Spleen (tissue), 11 donors: ENCODE results near the gene GREB1. TPM values are rescaled to one million over a fixed set of nuclear protein-coding genes. Genes with fewer than 3 reads are reported as not detected.

Experiments
- DNase-seq: peaks from one replicate; pipeline ENCODE4 v3.0.0-alpha.2; 2020
- H3K27ac ChIP-seq, 8 donors: fragments of 200-600 bp; sonication (generic) in 7 of 8; 1 replicate in 4 of 8; 2 replicates in 4 of 8; pipeline versions ENCODE4 v1.5.0 to v1.8.0; 2016 to 2021; ENCODE audit warnings: inconsistent platforms in 4 of 8, mild to moderate bottlenecking in 4 of 8, moderate library complexity in 1 of 8
- H3K27me3 ChIP-seq, 7 donors: fragments of 200-600 bp; sonication (generic) in 6 of 7; replicated peaks in 1 of 7; 1 replicate in 4 of 7; 2 replicates in 3 of 7; pipeline versions ENCODE4 v1.5.0 to v1.8.0; 2016 to 2021; ENCODE audit warnings: inconsistent platforms in 3 of 7, mild to moderate bottlenecking in 1 of 7
- H3K36me3 ChIP-seq, 6 donors: fragments of 200-600 bp; sonication (generic) in 5 of 6; 1 replicate in 4 of 6; 2 replicates in 2 of 6; pipeline versions ENCODE4 v1.5.0 to v1.8.0; 2016 to 2021; ENCODE audit warnings: inconsistent platforms in 2 of 6
- H3K4me1 ChIP-seq, 6 donors: fragments of 200-600 bp; sonication (generic) in 5 of 6; 1 replicate in 3 of 6; 2 replicates in 3 of 6; pipeline versions ENCODE4 v1.5.0 to v1.8.0; 2016 to 2021; ENCODE audit warnings: inconsistent platforms in 3 of 6
- H3K4me3 ChIP-seq, 8 donors: fragments of 200-600 bp; sonication (generic) in 7 of 8; 1 replicate in 4 of 8; 2 replicates in 4 of 8; pipeline versions ENCODE4 v1.5.0 to v1.8.0; 2016 to 2021; ENCODE audit warnings: inconsistent platforms in 4 of 8, mild to moderate bottlenecking in 4 of 8, moderate library complexity in 2 of 8
- H3K9me3 ChIP-seq, 8 donors: fragments of 200-600 bp; sonication (generic) in 7 of 8; 1 replicate in 4 of 8; 2 replicates in 4 of 8; pipeline versions ENCODE4 v1.5.0 to v1.8.0; 2016 to 2021; ENCODE audit warnings: inconsistent platforms in 4 of 8
- POLR2A ChIP-seq, 3 donors: fragments of 450-650 bp; IDR thresholded peaks; one replicate each; pipeline ENCODE4 v1.5.1; 2017; ENCODE audit warnings: antibody characterized with exemption in 3 of 3, mild to moderate bottlenecking in 1 of 3
- POLR2AphosphoS5 ChIP-seq, 3 donors: sonication (generic); formaldehyde crosslinking; IDR thresholded peaks; one replicate each; pipeline ENCODE4 v1.5.1; 2017; ENCODE audit warnings: antibody characterized with exemption in 3 of 3
- WGBS, 5 donors: extraction: QIAGEN DNeasy Blood & Tissue Kit in 3 of 5; methylation state at CpG; one replicate each; pipeline versions ENCODE4 v1.1.5 to v1.1.7; 2013 to 2018; 5-methylcytosine and 5-hydroxymethylcytosine counted together
- intact Hi-C: fragments of 100-400 bp; cut with DNase I; formaldehyde crosslinking; loops from one replicate; pipeline ENCODE4 v1.15.0; 2023; ENCODE audit warnings: low total_unique reads
- polyA plus RNA-seq, 3 donors: library from polyadenylated mRNA; stranded (reverse); fragments of 200-250 nt; gene quantifications; one replicate each; pipeline ENCODE4 v1.2.1, GENCODE V29; 2013
- total RNA-seq, 7 donors: library from RNA; depleted of rRNA in 3 of 7; stranded (reverse); fragments of >200 nt in 3 of 7; fragmentation: NEBNext Ultra II Directional in 4 of 7; extraction: Animal tissue kit (Norgen Biotek cat#: 25700) in 4 of 7; gene quantifications; one replicate each; pipeline versions ENCODE4 v1.1.0 to v1.2.1, GENCODE V29; 2016 to 2021
- TF ChIP-seq, protein P1 (sequence below), 11 experiments: fragments of 200-600 bp in 7 of 11; fragments of 450-650 bp in 4 of 11; sonication (generic) in 4 of 11; IDR thresholded peaks in 8 of 11; conservative IDR thresholded peaks in 3 of 11; 1 replicate in 7 of 11; 2 replicates in 4 of 11; pipeline versions ENCODE4 v1.4.0 to v1.8.0; 2016 to 2021; ENCODE audit warnings: antibody characterized with exemption in 11 of 11, inconsistent platforms in 4 of 11, mild to moderate bottlenecking in 1 of 11
- donor health status: healthy with polysubstance abuse.
- donor health status: DM: no; HTN: no; CAD: no; lungs with moderate emphysema.
- donor health status: DM: no; HTN: no; CAD: no.
- donor health status: Bipolar disorder and iron deficiency.
- donor health status: healthy.
- donor health status: DM: no; HTN: no; CAD: no.
- donor health status: DM: yes; HTN: yes; CAD: no.

GREB1 gene
- total and polyA plus RNA-seq, 10 donors, result 0.06 to 1.6 (median 0.51) TPM; not detected in 1

GRCh38 chr2:11499081-11499743 lies 34.6 kb upstream of the GREB1 start:
- Histone ChIP-seq H3K36me3 (no peaks in the 10 kb centered on the region), H3K9me3 (peaks cover 0 to 13% (median 4%) of the 10 kb centered on the region in 8 donors), H3K4me1 (peaks cover 0 to 24% (median 10%) of the 10 kb centered on the region in 6 donors), H3K27ac (no peak overlapping the region), H3K27me3 (peaks cover 0 to 22% (median 0%) of the 10 kb centered on the region in 7 donors), H3K4me3 (no peak overlapping the region)
- no peak for DNase-seq
- intact Hi-C loops, result no loop called here
- TF ChIP-seq POLR2AphosphoS5 (IDR thresholded peaks at IDR 0.05) (no peak), POLR2A (IDR thresholded peaks at IDR 0.05) (no peak)
- TF ChIP-seq, protein P1, sequence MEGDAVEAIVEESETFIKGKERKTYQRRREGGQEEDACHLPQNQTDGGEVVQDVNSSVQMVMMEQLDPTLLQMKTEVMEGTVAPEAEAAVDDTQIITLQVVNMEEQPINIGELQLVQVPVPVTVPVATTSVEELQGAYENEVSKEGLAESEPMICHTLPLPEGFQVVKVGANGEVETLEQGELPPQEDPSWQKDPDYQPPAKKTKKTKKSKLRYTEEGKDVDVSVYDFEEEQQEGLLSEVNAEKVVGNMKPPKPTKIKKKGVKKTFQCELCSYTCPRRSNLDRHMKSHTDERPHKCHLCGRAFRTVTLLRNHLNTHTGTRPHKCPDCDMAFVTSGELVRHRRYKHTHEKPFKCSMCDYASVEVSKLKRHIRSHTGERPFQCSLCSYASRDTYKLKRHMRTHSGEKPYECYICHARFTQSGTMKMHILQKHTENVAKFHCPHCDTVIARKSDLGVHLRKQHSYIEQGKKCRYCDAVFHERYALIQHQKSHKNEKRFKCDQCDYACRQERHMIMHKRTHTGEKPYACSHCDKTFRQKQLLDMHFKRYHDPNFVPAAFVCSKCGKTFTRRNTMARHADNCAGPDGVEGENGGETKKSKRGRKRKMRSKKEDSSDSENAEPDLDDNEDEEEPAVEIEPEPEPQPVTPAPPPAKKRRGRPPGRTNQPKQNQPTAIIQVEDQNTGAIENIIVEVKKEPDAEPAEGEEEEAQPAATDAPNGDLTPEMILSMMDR (IDR thresholded peaks at IDR 0.05 in 8 of 11, conservative IDR thresholded peaks at IDR 0.05 in 3 of 11), result no peak
- WGBS, 5 donors, result 39 to 76% (median 66%) methylated on average over 4 of the region's 4 CpGs

DNA sequence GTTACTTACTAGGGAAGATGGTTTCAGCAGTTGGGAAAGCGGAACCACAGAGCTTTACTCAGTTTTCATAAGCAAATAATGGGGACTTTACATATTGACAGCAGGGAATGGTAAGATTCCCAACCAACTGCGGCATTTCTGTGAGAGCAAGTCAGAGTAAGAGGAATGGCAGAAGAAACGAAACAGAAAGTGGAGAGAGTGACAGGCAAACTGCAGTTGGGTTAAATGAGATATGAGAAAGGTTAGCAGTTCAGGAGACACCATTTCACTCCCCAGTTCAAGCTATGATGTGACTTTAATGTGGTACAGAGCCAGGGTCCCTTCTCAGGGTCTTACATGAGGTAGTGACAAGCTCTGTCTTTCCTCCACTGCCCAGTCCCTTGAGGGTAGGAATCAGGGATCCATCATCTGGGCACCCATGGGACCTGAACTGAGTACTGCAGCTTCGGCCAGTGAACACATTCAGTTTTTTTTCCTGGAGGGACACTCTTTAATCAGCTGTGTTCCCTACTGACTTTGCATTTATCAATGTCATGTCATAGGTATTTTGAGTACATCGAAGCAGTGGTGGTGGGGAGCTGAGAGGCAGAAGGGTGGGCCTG lies 33.0 kb upstream of the GREB1 start:
- Histone ChIP-seq H3K36me3 (no peaks in the 10 kb centered on the region), H3K27ac (no peak overlapping the region), H3K27me3 (peaks cover 0 to 20% (median 0%) of the 10 kb centered on the region in 7 donors), H3K9me3 (peaks cover 0 to 13% (median 4%) of the 10 kb centered on the region in 8 donors), H3K4me1 (peaks cover 0 to 24% (median 10%) of the 10 kb centered on the region in 6 donors), H3K4me3 (no peak overlapping the region)
- TF ChIP-seq POLR2A (IDR thresholded peaks at IDR 0.05) (no peak), POLR2AphosphoS5 (IDR thresholded peaks at IDR 0.05) (no peak)
- TF ChIP-seq, protein P1 (IDR thresholded peaks at IDR 0.05 in 8 of 11, conservative IDR thresholded peaks at IDR 0.05 in 3 of 11), result no peak
- 72 to 90% (median 80%) methylated on average over 5 of the region's 5 CpGs for whole genome bisulfite sequencing, 5 donors
- DNase-seq, result no peak
- intact Hi-C loops, result no loop called here

DNA sequence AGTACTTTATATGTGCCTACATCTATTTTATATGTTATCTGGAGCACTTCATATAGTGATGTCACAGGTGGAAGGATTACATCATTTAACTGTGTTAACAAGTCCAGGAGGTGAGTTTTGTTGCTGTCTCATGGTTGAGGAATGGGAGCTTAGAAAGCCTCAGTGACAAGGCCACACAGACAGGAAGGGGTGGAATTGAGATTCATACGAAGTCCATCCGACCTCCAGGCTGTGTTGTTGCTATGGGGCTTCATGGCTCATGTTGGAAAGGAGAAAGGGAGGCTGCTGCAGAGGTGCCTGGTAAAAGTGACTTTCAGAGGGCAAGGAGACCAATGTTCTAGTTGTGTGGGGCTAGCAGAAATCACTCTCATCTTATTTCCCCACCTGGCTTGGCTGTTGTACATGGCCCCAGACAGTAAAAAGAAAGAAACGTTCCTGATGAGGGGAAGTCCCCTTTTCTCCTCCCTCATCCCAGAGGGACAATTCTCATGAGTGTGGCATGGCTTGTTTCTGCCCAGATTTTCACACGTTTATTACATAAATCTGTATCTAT lies 31.0 kb upstream of the GREB1 start:
- peaks cover 0 to 22% (median 0%) of the 10 kb centered on the region in 7 donors for H3K27me3 ChIP-seq
- H3K4me1 ChIP-seq, result peaks cover 0 to 24% (median 10%) of the 10 kb centered on the region in 6 donors
- 70 to 83% (median 77%) methylated on average over 4 of the region's 4 CpGs for WGBS, 5 donors
- no peaks in the 10 kb centered on the region for H3K36me3 ChIP-seq
- TF ChIP-seq POLR2AphosphoS5 (IDR thresholded peaks at IDR 0.05) (no peak), POLR2A (IDR thresholded peaks at IDR 0.05) (no peak)
- TF ChIP-seq, protein P1 (IDR thresholded peaks at IDR 0.05 in 8 of 11, conservative IDR thresholded peaks at IDR 0.05 in 3 of 11), result no peak
- no peak overlapping the region for H3K27ac ChIP-seq
- H3K4me3 ChIP-seq, result no peak overlapping the region
- no peak for DNase-seq
- peaks cover 0 to 13% (median 4%) of the 10 kb centered on the region in 8 donors for H3K9me3 ChIP-seq
- intact Hi-C loops, result no loop called here
